ENCODE measurements around the gene MYRF. TPM values are rescaled to one million over a fixed set of nuclear protein-coding genes. Genes with fewer than 3 reads are reported as not detected.

The MYRF gene
- total and polyA plus RNA-seq, 2 of the 13 experiments (the other 11 are each of a cell fraction or from before 2014, with no cell fraction given) = 10.2 to 25.9 TPM

DNA sequence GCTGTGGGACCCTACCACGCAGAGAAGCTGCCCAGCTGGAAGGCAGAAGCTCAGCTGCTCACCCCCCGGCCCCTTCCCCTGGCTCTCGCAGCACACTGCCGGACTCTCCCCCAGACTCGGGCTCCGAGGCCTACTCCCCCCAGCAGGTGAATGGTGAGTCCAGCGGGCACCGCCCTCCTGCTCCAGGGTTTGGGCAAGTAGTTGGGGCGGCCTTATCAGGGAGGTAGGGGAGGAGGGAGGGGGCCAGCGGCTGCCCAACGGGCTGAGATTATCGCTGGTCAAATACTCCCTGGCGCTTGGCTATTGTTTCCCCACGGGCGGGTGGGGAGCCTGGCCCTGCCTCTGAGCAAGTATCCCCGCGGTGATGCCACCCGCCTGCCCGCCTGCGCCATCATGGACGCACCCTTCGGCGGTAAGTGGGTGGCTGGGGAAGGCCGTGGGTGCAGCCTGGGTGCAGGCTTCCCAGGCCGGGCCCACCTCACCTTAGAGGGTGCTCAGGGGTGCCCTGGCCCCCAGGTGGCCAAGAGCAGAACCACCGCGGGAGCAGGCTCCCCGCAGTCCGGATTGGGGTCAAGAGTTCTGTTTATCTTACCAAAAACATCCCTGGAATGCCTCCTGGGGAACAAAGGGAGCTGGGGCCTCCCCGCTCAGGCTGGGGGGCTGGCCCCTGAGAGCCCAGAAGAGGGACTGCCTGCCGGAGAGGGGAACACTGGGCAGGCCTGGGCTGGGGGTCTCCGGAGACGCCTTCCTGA lies 16.9 kb downstream of the MYRF start (continued):
- TF ChIP-seq SMAD1 (CRISPR knock-in tag; IDR thresholded peaks at IDR 0.05; ENCODE audit: borderline replicate concordance, low read depth) (no peak), ZNF180 (CRISPR knock-in tag; IDR thresholded peaks at IDR 0.05; ENCODE audit: borderline replicate concordance, low read depth) (no peak), ZFP1 (CRISPR knock-in tag; IDR thresholded peaks at IDR 0.05) (0 out of 2 replicates have a peak, but pooled peaks have one; percentile 32), POLR2AphosphoS5 (IDR thresholded peaks at IDR 0.05; ENCODE audit: low read depth, low read length) (peak; percentile 32; the same call in 1 of the 2 replicates), RERE (CRISPR knock-in tag; IDR thresholded peaks at IDR 0.05; ENCODE audit: low read depth) (peak; percentile 70; the same call in 1 of the 2 replicates), POLR2A (IDR thresholded peaks at IDR 0.05; ENCODE audit: insufficient read depth in 1 of 2, low read depth in 2 of 2, low read length in 2 of 2) (peak in 1 of 2 experiments; percentile 30; a peak in 1 of 4 replicates), ZNF770 (CRISPR knock-in tag; IDR thresholded peaks at IDR 0.05) (peak; percentile 42; the same call in 1 of the 2 replicates), ZNF414 (CRISPR knock-in tag; IDR thresholded peaks at IDR 0.05) (no peak), EED (CRISPR knock-in tag; IDR thresholded peaks at IDR 0.05) (no peak), HIC2 (CRISPR knock-in tag; IDR thresholded peaks at IDR 0.05; ENCODE audit: low read depth) (peak; percentile 87; the same call in 1 of the 2 replicates)
- TF ChIP-seq, protein P1, sequence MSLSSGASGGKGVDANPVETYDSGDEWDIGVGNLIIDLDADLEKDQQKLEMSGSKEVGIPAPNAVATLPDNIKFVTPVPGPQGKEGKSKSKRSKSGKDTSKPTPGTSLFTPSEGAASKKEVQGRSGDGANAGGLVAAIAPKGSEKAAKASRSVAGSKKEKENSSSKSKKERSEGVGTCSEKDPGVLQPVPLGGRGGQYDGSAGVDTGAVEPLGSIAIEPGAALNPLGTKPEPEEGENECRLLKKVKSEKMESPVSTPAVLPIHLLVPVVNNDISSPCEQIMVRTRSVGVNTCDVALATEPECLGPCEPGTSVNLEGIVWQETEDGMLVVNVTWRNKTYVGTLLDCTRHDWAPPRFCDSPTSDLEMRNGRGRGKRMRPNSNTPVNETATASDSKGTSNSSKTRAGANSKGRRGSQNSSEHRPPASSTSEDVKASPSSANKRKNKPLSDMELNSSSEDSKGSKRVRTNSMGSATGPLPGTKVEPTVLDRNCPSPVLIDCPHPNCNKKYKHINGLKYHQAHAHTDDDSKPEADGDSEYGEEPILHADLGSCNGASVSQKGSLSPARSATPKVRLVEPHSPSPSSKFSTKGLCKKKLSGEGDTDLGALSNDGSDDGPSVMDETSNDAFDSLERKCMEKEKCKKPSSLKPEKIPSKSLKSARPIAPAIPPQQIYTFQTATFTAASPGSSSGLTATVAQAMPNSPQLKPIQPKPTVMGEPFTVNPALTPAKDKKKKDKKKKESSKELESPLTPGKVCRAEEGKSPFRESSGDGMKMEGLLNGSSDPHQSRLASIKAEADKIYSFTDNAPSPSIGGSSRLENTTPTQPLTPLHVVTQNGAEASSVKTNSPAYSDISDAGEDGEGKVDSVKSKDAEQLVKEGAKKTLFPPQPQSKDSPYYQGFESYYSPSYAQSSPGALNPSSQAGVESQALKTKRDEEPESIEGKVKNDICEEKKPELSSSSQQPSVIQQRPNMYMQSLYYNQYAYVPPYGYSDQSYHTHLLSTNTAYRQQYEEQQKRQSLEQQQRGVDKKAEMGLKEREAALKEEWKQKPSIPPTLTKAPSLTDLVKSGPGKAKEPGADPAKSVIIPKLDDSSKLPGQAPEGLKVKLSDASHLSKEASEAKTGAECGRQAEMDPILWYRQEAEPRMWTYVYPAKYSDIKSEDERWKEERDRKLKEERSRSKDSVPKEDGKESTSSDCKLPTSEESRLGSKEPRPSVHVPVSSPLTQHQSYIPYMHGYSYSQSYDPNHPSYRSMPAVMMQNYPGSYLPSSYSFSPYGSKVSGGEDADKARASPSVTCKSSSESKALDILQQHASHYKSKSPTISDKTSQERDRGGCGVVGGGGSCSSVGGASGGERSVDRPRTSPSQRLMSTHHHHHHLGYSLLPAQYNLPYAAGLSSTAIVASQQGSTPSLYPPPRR (CRISPR knock-in tag; IDR thresholded peaks at IDR 0.05; ENCODE audit: borderline replicate concordance) = no peak; the same call in 1 of the 2 replicates

All from HepG2 (cell line).